ENCODE data around the gene CEBPA. TPM values are rescaled to one million over a fixed set of nuclear protein-coding genes. Genes with fewer than 3 reads are reported as not detected.

Gene CEBPA
- total RNA-seq, 1 donor from 2014 or later, result 0.45 TPM

- no peak overlapping the region for H3K4me3 ChIP-seq (ENCODE audit: insufficient read depth, low read depth, low read length)
- Mint-ChIP-seq H3K27ac (ENCODE audit: unreplicated experiment) (no peak overlapping the region), H3K36me3 (ENCODE audit: low read depth, unreplicated experiment) (no peaks in the 10 kb centered on the region), H3K4me3 (ENCODE audit: unreplicated experiment) (no peak overlapping the region), H3K4me1 (ENCODE audit: low read depth, unreplicated experiment) (peaks cover 2% of the 10 kb centered on the region), H3K27me3 (ENCODE audit: low read depth, unreplicated experiment) (peaks cover 29% of the 10 kb centered on the region), H3K9me3 (ENCODE audit: unreplicated experiment) (peaks cover 2% of the 10 kb centered on the region)
- no peak overlapping the region for H2AFZ ChIP-seq (ENCODE audit: low read depth, low read length)
- no peak overlapping the region for H3K27ac ChIP-seq (ENCODE audit: low read depth, low read length)
- no peak for TF ChIP-seq CTCF (IDR thresholded peaks at IDR 0.05; ENCODE audit: insufficient read depth, low read depth, low read length)
- TF ChIP-seq EZH2 (IDR thresholded peaks at IDR 0.05; ENCODE audit: insufficient read depth, low read length), result no peak
- DNase-seq (ENCODE audit: low read depth) (no peak), FAIRE-seq (no peak)
- H4K20me1 ChIP-seq (ENCODE audit: insufficient read depth, low read length), result no peaks in the 10 kb centered on the region
- H3K27me3 ChIP-seq (ENCODE audit: insufficient read depth, low read length), result peaks cover 2% of the 10 kb centered on the region
- H3K9ac ChIP-seq (ENCODE audit: low read length), result no peak overlapping the region
- no peaks in the 10 kb centered on the region for H3K79me2 ChIP-seq (ENCODE audit: insufficient read depth, low read length)
- no peaks in the 10 kb centered on the region for H3K36me3 ChIP-seq (ENCODE audit: insufficient read depth, low read length)
- H3K4me1 ChIP-seq (ENCODE audit: insufficient read depth, low read length), result no peaks in the 10 kb centered on the region
- H3K9me3 ChIP-seq (ENCODE audit: insufficient read depth, low read depth, low read length), result no peaks in the 10 kb centered on the region
- no peak overlapping the region for H3K4me2 ChIP-seq (ENCODE audit: low read length)
Observed at GRCh38 chr19:33261511-33262189, 40.7 kb downstream of the CEBPA start.

GRCh38 chr19:33260628-33261418 is 41.5 kb downstream of the CEBPA start:
- peaks cover 2% of the 10 kb centered on the region for H3K4me1 Mint-ChIP-seq (ENCODE audit: low read depth, unreplicated experiment)
- peaks cover 2% of the 10 kb centered on the region for H3K9me3 Mint-ChIP-seq (ENCODE audit: unreplicated experiment)
- Histone ChIP-seq H3K27ac (ENCODE audit: low read depth, low read length) (no peak overlapping the region), H3K9me3 (ENCODE audit: insufficient read depth, low read depth, low read length) (no peaks in the 10 kb centered on the region), H3K4me2 (ENCODE audit: low read length) (no peak overlapping the region), H3K79me2 (ENCODE audit: insufficient read depth, low read length) (no peaks in the 10 kb centered on the region), H3K4me1 (ENCODE audit: insufficient read depth, low read length) (no peaks in the 10 kb centered on the region), H2AFZ (ENCODE audit: low read depth, low read length) (no peak overlapping the region), H3K36me3 (ENCODE audit: insufficient read depth, low read length) (no peaks in the 10 kb centered on the region), H4K20me1 (ENCODE audit: insufficient read depth, low read length) (no peaks in the 10 kb centered on the region), H3K4me3 (ENCODE audit: insufficient read depth, low read depth, low read length) (no peak overlapping the region), H3K9ac (ENCODE audit: low read length) (no peak overlapping the region), H3K27me3 (ENCODE audit: insufficient read depth, low read length) (peaks cover 2% of the 10 kb centered on the region)
- no peak overlapping the region for H3K27ac Mint-ChIP-seq (ENCODE audit: unreplicated experiment)
- H3K4me3 Mint-ChIP-seq (ENCODE audit: unreplicated experiment), result no peak overlapping the region
- DNase-seq (ENCODE audit: low read depth) (no peak), FAIRE-seq (no peak)
- no peaks in the 10 kb centered on the region for H3K36me3 Mint-ChIP-seq (ENCODE audit: low read depth, unreplicated experiment)
- H3K27me3 Mint-ChIP-seq (ENCODE audit: low read depth, unreplicated experiment), result peaks cover 29% of the 10 kb centered on the region
- TF ChIP-seq EZH2 (IDR thresholded peaks at IDR 0.05; ENCODE audit: insufficient read depth, low read length), result no peak
- no peak for TF ChIP-seq CTCF (IDR thresholded peaks at IDR 0.05; ENCODE audit: insufficient read depth, low read depth, low read length)

All from astrocyte (in vitro differentiated cells and primary cell).